DMS 273 treated with DMSO at 0.1 percent for 48 hours (cell line): ENCODE measurements around the gene AXIN1.
"Not testable (repeated sequence)": the region's sequence is repeated elsewhere in the genome, so short reads cannot be mapped to it uniquely, and the experiment has no call there.

ENCODE experiments used
- DNase-seq: peaks from one replicate; lab custom pipeline; 2025; lab: John Stamatoyannopoulos, UW

The AXIN1 gene

DNA sequence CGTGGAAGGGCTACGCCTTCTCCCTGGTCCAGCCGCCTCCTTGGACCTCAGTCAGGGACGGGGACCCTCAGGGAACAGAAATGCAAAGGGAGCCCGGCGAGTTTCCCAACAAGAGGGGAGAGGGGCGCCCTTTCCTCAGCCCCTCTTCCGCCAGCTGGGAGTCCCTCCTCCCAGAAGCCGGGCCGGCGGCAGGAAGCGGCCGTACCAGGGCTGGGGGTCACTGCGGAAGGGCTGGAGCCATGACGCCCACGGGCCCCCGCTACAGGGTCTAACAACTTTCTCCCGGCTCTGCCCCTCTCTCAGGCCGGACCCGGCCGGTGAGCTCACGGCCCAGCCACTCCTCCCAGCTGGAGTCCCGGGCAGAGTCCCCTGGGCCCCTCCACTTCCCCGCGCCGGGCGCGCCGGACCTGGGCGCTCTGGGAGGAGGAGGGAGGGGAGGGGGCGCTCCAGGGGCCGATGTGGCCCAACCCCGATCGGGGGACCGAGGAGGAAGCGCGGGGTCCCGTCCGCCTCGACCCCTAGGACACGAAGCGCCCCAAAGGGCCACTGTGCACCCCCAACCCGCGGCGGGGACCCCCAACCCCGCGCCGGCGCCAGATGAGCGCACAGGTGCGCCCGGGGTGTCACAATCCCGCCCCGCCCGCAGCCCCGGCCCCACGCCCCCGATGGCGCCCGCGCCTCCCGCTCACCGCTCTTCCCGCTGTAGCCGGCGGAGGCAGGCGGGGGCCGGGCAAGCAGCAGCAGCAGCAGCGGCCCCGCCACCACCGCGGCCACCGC lies 28.7 kb upstream of the AXIN1 start:
- no peak for DNase-seq

DNA sequence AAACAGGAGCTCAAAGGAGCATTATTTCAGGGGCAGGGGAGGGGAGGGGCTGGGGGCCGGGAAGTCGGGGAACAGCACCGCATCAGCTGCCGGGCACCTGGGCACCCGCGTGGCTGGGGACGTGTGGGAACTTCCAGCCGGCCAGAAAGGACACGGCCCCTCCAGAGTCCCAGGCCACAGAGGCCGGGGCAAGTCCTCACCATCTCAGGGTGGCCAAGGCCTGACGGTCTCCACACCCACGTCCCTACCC lies 28.2 kb upstream of the AXIN1 start:
- no peak for DNase-seq

DNA sequence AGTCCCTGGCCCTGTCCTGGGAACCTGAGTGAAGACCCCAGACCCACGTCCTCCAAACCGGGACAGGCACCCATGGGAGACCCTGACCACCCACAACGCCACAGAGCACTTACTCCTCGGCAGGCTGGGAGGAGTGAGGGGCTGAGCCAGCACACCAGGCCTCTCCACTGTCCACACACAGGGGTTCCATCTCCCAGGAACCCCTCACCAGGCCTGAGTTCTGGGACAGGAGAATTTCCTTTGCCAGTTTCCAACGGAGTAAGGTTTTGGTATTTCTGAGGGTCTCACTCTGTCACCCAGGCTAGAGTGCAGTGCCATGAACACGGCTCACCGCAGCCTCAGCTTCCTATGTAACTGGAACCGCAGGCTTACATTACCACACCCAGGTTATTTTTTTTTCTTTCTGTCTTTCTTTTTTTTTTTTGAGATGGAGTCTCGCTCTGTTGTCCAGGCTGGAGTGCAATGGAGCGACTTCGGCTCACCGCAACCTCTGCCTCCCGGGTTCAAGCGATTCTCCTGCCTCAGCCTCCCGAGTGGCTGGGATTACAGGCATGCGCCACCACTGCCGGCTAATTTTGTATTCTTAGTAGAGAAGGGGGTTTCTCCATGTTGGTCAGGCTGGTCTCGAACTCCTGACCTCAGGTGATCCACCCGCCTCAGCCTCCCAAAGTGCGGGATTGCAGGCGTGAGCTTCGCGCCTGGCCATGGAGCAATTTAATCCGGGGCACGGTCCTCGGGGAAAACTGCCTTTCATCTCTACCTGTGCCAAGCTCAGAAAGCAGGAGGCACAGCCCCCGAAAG lies 27.6 kb upstream of the AXIN1 start:
- no peak for DNase-seq

DNA sequence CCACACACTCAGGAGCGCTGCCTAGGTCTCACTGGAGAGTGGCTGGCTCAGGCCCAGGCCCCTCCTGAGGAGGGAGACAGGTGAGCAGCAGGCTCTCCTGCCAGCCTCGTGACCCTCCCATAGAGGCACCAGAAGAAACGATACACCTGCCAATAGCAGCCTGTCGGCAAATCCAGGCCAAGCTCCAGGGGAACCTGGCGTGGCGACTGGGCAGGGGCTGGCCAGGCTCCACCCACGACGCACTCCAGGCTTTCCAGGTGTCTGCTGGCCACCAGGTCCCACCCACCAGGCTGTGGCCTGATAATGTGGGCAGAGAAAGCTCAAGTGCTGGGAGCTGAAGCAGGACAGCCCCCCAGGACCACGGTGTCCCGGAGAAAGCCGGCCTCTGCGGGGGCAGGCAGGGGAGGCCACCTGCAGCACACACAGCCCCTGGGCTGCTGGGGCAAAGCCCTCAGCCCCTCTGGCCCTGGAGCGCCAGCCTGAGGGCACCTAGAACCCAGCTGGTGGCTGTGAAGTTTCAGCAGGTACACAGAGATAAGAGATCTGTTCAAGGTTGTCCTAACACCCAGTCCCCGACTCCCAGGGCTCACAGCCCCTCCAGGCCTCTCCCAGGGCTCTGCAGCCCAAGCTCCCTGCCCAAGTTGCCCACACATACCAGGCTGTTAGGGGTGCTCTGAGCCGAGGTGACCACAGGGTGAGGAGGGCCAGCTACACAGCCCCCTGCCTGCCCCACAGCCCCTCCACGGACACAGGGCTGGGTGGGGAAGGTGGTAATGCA lies 26.8 kb upstream of the AXIN1 start:
- DNase-seq = no peak

DNA sequence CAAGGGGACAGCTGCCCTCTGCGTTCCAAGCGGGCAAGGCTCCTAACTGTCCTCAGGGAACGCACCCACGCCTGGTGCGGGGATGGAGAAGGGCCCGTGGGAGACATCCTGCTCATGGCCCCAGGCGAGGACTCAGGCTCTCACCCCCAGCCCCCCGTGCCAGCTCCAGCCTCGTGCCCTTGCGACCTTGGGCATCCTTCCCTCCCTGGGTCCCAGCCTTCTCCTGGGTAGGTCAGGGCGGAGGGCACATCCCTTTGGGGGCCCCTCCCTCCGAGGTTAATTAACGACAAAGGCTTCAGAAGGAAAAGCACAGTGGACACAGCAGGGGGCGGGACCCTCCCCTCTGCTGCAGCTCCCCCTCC lies 26.3 kb upstream of the AXIN1 start:
- no peak for DNase-seq

DNA sequence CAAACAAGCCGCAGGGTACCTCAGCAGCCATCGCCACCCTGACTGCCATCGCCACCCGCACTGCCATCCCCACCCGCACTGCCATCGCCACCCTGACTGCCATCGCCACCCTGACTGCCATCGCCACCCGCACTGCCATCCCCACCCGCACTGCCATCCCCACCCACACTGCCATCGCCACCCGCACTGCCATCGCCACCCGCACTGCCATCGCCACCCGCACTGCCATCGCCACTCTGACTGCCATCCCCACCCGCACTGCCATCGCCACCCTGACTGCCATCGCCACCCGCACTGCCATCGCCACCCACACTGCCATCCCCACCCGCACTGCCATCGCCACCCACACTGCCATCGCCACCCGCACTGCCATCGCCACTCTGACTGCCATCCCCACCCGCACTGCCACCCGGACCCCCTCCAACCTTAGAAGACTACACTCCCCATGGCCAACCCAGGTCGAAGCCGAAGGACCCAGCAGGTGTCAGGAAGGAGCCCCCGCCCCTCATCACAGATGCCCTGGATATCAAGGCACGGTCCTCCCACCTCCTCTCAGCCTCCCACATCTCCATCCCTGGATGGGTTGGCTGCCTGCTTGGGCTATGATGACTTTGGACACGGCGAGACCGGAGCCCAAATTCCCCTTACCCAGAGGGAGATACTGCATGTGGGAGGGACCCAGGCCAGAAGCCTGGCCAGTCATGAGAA lies 25.7 kb upstream of the AXIN1 start:
- DNase-seq = not testable (repeated sequence)

DNA sequence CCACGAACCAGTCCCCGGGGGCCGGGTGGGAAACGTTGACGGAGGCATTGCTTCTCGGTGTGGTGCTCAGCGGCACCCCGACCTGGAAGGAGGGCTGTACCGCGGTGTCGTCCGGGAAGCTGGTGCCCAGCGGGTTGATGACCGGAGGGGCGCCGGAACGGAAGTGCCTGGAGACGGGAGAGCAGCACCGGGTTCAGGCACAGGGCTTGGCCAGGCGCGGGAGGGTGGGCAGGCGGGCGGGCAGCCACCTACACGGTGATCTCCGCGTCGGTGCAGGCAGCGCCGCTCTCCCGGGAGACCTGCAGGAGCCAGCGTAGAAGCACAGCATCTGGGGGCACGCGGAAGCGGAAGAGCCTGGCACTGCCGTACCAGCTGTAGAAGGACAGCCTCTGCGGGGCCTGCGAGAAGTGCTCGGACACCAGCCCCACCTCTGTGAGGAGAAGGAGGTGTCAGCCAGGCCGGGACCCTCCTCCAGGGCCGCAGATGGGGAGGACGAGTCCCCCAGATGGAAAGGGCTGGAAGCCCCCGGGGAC lies 25.0 kb upstream of the AXIN1 start:
- no peak for DNase-seq

DNA sequence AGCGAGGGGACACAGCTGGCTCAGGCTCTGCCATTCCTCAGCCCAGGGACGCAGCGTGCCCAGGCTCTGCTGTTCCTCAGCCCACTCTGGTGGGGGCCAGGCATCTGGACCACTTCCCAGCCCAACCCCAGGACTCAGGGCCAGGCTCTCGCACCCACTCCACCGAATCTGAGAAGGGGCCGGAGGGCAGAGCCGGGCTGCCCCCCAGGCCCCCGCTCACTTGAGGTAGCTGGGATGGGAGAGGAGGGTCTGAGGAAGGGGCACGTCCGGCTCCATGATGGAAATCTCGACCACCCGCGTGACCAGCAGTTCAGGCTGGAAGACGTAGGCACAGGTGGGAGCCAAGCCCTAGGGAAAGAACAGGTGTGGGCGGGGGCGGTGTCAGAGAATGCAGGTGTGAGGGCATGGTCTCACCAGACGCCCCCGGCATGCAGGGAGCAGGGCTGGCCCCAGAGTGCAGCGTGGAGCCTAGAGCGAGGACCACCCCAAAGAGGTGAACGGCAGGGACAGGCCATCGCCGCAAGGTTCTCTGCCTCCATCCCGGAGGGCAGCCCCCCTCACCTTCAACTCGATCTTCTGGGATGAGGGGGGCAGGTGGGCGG lies 24.4 kb upstream of the AXIN1 start:
- DNase-seq = no peak

DNA sequence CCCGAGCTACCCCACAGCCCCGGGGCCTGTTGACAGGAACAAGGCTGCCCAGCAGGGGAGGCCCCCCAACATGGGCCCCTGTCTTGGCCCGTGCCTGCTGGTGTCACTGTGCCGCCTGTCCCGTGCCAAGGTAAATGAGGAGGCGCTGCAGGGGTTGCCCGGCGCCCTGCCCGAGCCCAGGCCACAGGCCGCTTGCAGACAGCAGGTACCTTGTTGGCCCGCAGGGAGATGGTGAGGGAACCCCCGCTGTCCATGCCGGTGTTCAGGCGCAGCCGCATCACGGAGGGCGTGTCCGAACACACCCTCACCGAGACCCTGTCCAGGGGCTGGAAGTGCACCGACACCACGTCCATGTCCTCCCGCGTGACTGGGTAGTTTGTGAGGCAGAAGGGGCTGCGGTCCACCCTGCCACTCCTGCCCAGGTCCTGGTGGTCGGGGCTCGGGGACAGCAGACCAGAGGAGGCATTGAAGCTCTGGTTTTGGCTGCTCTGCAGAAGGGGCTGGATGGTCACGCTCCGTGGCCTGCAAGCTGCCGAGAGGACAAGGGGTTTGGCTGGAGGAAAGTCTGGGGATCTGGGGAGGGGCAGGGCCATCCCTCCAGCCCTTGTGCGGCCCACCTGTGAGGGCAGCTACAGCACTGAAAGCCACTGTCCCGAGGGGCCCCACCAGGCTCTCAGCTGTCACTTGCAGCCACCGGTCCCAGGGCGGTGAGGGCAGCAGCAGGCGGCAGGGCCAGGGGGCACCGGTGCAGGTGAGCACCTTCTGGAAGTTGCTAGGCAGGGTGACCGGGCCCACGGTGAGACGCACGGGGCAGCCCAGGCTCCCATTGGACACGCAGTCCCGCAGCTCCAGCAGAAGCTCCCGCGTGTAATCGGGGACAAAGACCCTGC lies 23.6 kb upstream of the AXIN1 start:
- DNase-seq = no peak

DNA sequence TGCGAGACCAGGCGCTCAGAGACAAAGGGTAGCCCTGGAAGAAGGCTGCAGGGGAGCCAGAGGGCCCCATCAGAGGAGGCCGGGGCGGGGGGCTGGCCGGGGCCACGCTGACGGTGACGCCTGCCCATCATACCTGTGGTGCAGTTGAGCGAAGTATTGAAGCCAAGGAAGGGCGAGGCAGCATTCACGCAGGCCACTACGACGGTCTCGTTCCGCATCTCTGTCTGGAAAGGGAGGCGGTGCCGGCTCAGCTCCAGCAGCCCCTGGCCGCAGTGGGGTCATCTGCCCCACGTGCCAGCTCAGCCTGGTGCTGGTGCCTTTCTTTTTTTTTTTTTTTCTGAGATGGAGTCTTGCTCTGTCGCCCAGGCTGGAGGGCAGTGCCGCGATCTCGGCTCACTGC lies 22.7 kb upstream of the AXIN1 start:
- no peak for DNase-seq

DNA sequence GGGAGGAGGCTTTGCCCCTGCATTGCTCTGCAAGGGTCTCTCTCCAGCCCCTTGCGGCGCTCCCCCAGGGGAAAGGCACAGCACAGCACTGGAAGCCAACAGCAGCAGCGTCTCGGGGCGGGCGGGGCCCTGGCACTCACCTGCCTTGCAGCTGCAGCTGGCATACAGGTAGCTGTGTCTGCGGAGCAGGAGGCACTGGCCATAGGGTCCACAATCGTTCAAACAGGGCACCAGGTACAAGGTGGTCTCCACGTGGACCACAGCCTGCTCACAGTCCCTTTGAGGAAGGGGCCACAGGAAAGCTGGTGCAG lies 22.0 kb upstream of the AXIN1 start:
- DNase-seq = no peak

DNA sequence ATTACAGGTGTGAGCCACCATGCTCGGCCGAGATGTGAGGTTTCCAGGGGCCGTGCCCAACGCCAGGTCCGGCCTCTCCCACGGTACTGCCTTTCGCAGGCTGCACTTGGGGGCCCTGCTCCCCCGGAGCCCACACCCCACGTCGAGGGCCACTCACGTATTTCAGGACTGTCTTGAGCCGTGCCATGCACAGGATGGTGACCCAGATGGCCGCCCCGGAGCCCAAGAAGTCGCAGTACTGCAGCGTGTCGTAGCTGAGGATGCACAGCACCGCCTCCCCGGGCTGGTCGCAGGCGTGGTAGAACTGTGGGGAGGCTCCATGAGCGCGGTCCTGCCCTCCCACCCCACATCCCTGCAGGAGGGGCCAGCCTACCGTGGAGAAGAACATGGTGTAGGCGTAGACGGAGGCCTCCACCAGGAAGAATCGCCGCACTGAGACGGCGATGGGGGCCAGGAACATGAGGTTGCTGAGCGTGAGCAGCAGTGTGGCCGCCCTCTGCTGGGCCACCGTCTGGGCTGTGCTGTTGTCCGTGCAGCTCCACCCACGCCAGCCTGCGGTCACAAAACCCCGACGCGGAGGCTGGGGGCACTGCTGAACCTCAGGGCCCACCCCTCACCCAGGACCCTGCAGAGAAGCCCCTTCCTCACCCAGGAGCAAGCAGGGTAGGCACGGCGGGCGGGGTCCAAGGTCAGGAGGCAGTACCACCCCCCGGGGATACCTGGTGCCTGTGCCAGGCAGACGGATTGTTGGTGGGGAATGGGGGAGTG lies 21.5 kb upstream of the AXIN1 start:
- DNase-seq = no peak

DNA sequence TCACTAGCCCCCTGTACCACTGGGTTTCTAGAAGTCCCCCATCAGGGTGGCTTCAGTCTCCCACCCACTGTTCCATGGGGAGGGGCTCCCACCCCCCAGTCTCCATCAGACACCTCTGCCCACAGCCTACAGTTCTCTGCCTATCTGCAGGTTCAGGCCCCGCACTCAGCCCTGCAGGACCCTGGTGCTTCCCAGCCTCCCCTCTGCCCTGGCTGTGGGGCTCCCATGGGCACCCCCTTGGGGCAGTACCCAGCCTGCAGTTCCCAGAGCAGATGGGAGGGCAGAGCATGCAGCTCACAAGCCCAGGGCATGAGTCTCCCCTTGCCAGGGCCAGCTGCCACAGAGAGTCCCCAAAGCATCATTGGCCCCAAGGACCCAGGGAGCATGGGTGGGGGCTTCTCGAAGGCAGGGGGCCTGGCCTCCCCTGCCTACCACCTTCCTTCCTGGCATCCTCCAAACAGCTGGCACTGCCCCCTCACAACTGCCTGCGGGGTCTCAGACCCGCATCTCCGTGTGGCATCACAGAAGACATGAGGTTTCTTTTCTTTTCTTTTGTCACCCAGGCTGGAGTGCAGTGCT lies 20.6 kb upstream of the AXIN1 start:
- no peak for DNase-seq

DNA sequence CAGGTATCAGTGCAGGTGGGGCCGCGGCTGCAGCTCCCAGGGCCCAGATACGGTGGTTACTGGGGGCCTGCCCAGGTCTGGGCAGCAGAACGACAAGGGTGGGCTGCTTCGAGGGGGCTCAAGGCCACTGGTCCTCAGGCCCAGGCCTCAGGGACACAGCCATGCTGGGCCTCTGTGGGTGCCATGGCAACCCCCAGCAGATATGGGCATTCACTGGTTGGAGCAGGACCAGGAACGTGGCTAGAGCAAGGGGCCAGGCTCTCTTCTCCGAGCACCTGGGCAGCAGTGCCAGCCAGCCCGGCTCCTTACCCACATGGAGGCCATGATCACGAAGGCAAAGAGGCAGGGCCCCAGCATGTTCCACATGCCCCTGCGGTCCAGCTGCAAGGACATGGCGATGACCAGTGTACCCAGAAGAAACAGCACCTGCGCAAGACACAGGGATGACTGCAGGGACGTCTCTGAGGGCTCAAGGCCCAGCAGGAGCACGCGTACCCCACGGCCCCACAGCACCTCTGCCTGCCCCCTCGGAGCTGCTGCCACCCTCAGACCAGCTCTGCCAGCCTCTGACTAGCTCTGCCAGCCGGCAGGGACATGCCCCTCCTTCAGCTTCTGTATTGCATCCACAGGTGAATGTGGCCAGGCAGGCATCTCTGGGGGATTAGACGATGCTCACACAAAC lies 19.9 kb upstream of the AXIN1 start:
- no peak for DNase-seq

DNA sequence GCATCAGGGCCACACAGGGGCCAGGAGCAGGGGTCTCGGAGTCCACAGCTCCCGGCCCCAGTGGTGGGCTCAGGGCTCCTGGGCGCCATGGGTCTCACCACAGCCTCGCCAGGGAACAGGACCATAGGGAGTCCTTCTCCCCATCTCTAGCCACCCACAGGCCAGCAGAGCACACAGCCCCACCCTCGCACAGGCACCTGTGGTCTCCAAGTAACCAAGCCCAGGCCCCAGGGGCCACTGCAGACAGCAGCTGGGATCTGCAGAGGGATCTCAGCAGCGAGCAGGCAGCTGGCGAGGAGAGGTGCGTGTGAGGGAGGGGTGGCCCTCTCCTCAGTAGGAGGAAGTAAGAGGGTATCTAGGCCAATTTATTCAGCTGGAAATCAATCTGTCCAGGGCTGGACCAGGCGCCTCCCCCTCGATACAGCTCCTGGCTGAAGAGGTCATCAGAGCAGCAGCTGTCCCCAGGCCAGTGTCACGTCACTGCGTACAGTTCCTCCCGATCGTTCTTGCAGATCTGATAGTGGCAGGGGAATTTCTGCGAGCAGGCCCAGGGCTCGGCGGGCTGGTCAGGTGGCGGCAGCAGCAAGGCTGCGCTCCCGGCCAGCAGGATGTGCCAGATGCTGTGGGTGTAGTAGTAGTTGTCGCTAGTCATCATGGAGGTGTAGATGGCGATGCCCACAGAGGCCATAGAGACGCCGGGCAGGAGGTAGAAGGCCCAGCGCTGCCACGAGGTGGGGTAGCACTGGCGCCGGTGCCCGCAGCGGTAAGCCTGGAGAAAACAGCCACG lies 19.2 kb upstream of the AXIN1 start:
- DNase-seq = no peak

DNA sequence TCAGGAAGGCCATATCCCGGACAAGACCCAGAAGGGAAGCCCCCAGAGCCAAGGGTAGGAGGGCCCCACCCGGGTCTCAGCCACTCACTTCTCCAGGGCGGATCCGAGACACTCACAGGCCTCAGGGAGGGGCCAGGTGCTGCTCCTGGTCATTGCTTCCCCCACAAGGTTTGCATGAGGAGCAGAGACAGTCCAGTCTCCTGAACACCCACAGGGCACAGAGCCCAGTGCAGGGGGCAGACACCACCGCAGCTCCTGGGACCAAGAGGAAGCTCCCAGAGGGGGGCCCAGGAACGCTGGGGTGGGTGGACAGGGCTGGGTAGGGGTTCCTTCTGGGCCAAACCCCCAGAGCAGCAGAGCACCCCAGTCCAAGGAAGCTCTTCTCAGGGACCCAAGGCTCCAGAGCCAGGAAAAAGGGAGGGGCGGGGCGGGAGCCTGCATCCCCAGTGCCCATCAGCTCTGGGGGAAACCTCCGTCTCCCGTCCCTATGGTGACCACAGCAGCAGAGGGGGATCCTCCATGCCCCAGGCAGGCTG lies 18.5 kb upstream of the AXIN1 start:
- DNase-seq = no peak

DNA sequence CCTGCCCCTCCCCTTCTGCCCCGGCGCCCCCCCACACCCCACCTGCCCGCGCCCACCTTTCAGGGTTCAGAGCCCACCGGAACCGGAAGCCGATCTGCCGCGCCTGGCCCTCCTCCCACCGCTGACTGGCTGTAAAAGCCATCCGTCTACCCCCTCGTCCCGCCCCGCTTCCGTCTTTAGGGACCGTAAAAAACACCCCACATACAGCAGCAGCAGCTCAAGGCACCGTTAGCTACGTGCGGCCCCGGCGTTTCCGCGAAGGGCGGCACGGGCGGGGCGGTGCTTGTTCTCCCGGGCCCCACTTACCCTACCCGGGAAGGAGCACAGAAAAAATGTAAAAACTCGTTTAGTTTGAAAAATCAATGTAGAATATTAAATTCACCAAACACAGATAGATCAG lies 17.9 kb upstream of the AXIN1 start, which contains the start of gene MRPL28:
Gene MRPL28 (minus strand): TSS at position 96 of the 400 bp plus-strand sequence. CDS start 320 bp downstream, outside the sequence.
- peak; percentile 77 for DNase-seq

DNA sequence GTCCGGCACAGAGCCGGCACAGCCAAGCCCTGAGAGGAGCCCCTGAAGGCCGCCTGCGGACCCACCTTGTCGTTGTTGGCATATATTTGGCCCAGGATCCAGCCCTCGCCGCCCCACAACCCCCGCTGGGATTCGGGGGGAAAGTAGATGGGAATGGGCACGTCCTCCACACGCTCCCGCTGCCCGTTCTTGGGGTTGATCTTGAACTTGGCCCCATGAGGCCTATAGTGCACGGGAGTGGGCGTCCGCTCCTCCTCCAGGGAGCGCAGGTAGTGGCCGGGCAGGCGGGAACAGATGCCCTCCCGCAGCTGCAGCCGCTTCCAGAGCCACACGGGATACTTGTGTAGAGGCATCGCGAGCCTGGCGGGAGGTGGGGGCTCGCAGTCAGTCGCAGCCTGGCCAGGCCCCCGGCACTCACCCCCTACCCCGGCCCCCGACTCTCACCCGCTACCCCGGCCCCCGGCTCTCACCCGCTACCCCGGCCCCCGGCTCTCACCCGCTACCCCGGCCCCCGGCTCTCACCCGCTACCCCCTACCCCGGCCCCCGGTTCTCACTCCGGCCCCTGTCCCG lies 17.4 kb upstream of the AXIN1 start:
- no peak for DNase-seq
